RWPE2 (cell line): ENCODE measurements around the gene DUSP10.

ENCODE experiments used
- ATAC-seq: fragments of 200-7000 bp; cut with Tn5 transposase; 3 replicates; pipeline ENCODE4 v1.9.1; 2021; ENCODE audit warnings: low read depth
- DNase-seq: peaks from one replicate; pipeline ENCODE4 v3.0.0-alpha.2; 2020; ENCODE audit warnings: low spot score
- H3K27ac ChIP-seq: fragments of 450-650 bp; 2 replicates; pipeline ENCODE4 v1.5.1; 2017; ENCODE audit warnings: mild to moderate bottlenecking; ENCODE audit not compliant: poor library complexity, severe bottlenecking
- H3K27me3 ChIP-seq: fragments of 250-450 bp; sonication (Bioruptor Pico); 2 replicates; pipeline ENCODE4 v1.5.1; 2021; ENCODE audit warnings: mild to moderate bottlenecking, moderate library complexity; ENCODE audit not compliant: insufficient read depth, poor library complexity, severe bottlenecking
- H3K36me3 ChIP-seq: fragments of 250-450 bp; sonication (Bioruptor Pico); 2 replicates; pipeline ENCODE4 v1.5.1; 2020; ENCODE audit warnings: low read depth, mild to moderate bottlenecking, moderate library complexity
- H3K4me1 ChIP-seq: fragments of 250-450 bp; sonication (Bioruptor Pico); 2 replicates; pipeline ENCODE4 v1.5.1; 2021; ENCODE audit warnings: mild to moderate bottlenecking, moderate library complexity; ENCODE audit not compliant: insufficient read depth, poor library complexity, severe bottlenecking
- H3K4me3 ChIP-seq: fragments of 250-450 bp; sonication (Bioruptor Pico); 2 replicates; pipeline ENCODE4 v1.5.1; 2021; ENCODE audit warnings: mild to moderate bottlenecking, moderate library complexity; ENCODE audit not compliant: severe bottlenecking
- H3K9me3 ChIP-seq: fragments of 250-450 bp; sonication (Bioruptor Pico); 2 replicates; pipeline ENCODE4 v1.5.1; 2021; ENCODE audit warnings: mild to moderate bottlenecking, moderate library complexity; ENCODE audit not compliant: severe bottlenecking
- CTCF ChIP-seq: fragments of 450-650 bp; IDR thresholded peaks from one replicate; pipeline ENCODE4 v1.5.1; 2017; ENCODE audit warnings: mild to moderate bottlenecking, moderate library complexity; ENCODE audit not compliant: poor library complexity, severe bottlenecking

The DUSP10 gene

GRCh38 chr1:221741703-221742554 lies at the start of gene DUSP10:
TSS of gene DUSP10 (minus strand) at chr1:221742089. CDS start at chr1:221739744, 2,345 bp downstream.
- no peak for TF ChIP-seq CTCF
- Histone ChIP-seq H3K27ac (peak within 1 kb of the TSS; percentile 85), H3K4me3 (peak within 1 kb of the TSS; percentile 64), H3K27me3 (no peaks in the 10 kb centered on the region), H3K36me3 (peaks cover 12% of the 10 kb centered on the region), H3K4me1 (no peaks in the 10 kb centered on the region), H3K9me3 (no peaks in the 10 kb centered on the region)
- ATAC-seq (peak; percentile 86), DNase-seq (peak; percentile 87)

- Histone ChIP-seq H3K4me1 (no peaks in the 10 kb centered on the region), H3K36me3 (no peaks in the 10 kb centered on the region), H3K9me3 (no peaks in the 10 kb centered on the region), H3K27me3 (no peaks in the 10 kb centered on the region), H3K27ac (no peak overlapping the region), H3K4me3 (no peak overlapping the region)
- TF ChIP-seq CTCF: no peak
- ATAC-seq: no peak
- no peak for DNase-seq
These were observed 46.6 kb upstream of the DUSP10 start for GRCh38 chr1:221788466-221788865.

GRCh38 chr1:221786647-221787046 lies 44.8 kb upstream of the DUSP10 start:
- TF ChIP-seq CTCF: no peak
- Histone ChIP-seq H3K36me3 (no peaks in the 10 kb centered on the region), H3K27ac (no peak overlapping the region), H3K4me3 (no peak overlapping the region), H3K9me3 (no peaks in the 10 kb centered on the region), H3K27me3 (no peaks in the 10 kb centered on the region), H3K4me1 (no peaks in the 10 kb centered on the region)
- DNase-seq: no peak
- no peak for ATAC-seq

GRCh38 chr1:221783936-221784335 lies 42.0 kb upstream of the DUSP10 start:
- H3K27ac ChIP-seq: no peak overlapping the region
- H3K36me3 ChIP-seq: no peaks in the 10 kb centered on the region
- no peak for ATAC-seq
- no peaks in the 10 kb centered on the region for H3K4me1 ChIP-seq
- no peaks in the 10 kb centered on the region for H3K27me3 ChIP-seq
- DNase-seq: no peak
- no peak for TF ChIP-seq CTCF
- H3K4me3 ChIP-seq: no peak overlapping the region
- H3K9me3 ChIP-seq: no peaks in the 10 kb centered on the region

GRCh38 chr1:221783437-221783836 lies 41.5 kb upstream of the DUSP10 start:
- DNase-seq: no peak
- no peak for TF ChIP-seq CTCF
- ATAC-seq: no peak
- Histone ChIP-seq H3K9me3 (no peaks in the 10 kb centered on the region), H3K27me3 (no peaks in the 10 kb centered on the region), H3K36me3 (no peaks in the 10 kb centered on the region), H3K27ac (no peak overlapping the region), H3K4me3 (no peak overlapping the region), H3K4me1 (no peaks in the 10 kb centered on the region)
